NCI-H1048 (cell line): ENCODE results near the gene DNLZ.
"Not testable (repeated sequence)": the region's sequence is repeated elsewhere in the genome, so short reads cannot be mapped to it uniquely, and the experiment has no call there.

Experiments used
- DNase-seq: peaks from one replicate; lab custom pipeline; 2025; lab: John Stamatoyannopoulos, UW

The DNLZ gene

GRCh38 chr9:136359774-136360718 lies 3.5 kb downstream of the DNLZ start:
- DNase-seq, result no peak

DNA sequence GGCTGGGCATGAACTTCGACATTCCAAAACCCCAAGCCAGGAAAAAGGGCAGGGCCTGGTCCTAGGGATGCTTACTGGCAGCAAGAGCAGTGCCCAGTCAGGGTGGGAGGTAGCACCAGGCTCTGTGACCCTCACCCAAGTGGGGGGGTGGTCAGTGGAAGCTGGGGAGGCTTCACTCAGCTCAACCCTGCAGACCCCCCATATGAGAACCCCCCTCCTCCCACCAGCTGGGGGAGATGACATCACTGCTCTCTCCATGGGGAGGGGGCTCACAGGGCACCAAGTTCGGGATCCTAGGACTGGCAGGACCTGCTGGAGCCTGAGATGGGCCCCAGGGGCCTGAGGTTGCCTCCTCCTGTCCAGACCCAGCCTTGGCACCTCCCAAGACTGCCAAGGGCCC lies 4.7 kb downstream of the DNLZ start:
- no peak for DNase-seq

DNA sequence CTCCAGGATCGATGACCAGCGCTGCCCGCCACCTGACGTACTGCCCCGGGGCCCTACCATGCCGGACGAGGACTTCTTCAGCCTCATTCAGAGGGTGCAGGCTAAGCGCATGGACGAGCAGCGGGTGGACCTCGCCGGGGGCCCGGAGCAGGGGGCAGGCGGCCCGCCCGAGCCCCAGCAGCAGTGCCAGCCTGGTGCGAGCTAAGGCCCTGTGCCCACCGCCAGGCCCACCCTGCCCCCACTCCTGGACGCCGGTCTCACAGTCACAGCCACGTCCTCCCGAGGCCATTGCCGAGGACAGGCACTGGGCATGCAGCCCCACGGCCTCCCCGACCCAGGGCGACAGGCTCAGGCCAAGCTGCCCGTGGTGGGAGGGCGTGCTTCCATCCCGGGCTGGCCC lies 5.5 kb downstream of the DNLZ start:
- DNase-seq, result no peak

DNA sequence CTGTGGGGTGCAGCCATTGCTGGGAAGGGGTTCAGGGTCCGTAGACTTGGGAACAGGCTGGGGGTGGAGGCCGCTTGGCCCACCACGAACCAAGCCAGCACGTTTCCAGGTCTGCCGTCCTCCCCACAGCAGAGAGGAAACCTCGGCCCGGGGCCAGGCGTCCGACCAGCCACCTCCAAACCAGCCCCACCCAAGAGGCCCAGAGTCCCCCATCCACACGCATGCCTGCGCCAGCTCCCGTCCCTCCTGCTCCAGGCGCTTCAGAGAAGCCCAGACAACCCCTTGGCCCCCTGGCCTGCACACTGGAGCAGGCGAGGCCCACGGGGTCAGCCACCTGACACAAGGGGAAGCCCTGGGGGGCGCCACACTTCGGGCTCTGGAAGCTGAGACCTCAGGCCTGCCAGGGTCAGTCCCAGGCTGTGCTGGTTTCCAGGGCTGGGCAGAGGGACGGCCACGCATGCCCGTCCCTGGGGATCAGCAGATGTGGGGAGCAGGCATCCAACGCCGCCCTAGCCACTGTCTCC lies 6.3 kb downstream of the DNLZ start:
- DNase-seq, result no peak

DNA sequence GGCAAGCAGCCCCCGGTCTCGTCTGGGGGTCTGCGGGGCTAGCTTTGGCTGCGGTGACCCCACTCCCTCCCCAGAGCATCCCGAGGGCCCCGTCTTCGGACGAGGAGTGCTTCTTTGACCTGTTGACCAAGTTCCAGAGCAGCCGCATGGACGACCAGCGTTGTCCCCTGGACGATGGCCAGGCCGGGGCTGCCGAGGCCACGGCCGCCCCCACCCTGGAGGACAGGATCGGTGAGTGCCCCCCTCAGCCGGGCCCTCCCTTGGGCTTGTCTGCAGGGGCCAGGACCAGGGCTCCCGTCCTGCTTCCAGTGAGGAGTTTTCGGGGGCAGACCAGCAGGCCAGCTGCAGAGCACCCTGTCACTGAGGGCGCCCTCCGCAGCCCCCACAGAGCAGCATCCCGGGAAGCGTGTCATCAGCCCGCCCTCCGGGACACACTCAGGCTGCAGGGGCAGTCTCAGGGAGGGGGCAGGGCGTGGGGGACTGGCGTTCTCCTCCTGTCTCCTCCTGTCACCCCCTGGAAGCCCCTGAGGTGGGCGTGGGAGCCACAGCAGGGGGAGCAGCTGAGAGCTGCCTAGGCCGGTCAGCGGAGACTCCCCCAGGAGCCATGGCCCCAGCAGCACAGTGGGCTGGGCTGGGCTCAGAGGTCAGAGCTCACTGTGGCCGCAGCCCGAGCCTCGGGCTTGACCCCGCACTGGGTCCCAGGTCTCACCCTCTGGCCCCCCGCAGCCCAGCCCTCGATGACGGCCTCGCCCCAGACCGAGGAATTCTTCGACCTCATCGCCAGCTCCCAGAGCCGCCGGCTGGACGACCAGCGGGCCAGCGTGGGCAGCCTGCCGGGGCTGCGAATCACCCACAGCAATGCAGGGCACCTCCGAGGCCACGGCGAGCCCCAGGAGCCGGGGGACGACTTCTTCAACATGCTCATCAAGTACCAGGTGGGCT lies 7.7 kb downstream of the DNLZ start:
- no peak for DNase-seq

DNA sequence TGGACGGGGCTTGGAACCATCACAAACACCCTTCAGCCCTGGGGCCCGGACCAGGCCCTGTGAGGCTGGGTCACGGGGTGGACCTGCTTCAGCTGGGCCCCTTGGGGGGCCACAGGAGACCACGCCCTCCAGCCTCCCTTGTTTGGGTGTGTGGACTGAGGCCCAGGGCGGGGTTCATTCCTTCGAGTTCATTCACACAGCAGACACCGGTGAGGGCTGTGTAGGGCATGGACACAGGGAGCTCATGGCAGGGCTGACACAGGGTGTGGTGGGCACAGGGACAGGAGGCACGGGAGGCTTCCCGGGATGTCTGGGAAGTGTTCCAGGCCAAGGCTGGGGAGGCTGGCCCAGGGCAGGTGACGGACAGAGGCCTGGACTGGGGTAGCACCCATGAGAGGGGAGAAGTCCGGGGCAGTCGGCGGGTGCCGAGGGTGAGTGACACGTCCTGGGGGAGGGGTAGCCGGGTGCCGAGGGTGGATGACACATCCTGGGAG lies 8.9 kb downstream of the DNLZ start:
- DNase-seq, result no peak

- no peak for DNase-seq
Measured at GRCh38 chr9:136353757-136354488, 9.6 kb downstream of the DNLZ start.

DNA sequence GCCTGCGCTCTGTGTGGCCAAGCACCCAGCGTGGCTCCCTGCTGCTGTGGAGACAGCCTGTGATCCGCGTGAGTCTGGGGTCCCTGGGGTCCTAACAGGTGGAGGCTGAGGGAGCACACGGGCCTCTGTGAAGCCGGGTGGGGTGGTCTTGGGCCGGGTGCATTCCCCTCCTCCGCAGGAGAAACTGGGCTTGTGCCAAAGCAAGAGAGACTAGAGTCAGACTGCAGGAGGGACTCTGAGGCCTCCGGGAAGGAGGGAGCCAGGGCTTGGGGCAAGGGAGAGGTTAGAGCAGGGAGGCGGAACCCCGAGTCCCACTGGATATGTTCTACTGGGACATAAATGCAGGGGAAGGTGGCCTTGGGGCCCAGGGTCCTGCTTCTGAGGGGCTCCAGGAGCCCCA lies 10.5 kb downstream of the DNLZ start:
- no peak for DNase-seq

- DNase-seq, result no peak
Measured at GRCh38 chr9:136352682-136353081, 10.9 kb downstream of the DNLZ start.

GRCh38 chr9:136351868-136352267 lies 11.7 kb downstream of the DNLZ start:
- DNase-seq, result not testable (repeated sequence)

GRCh38 chr9:136351252-136351800 lies 12.2 kb downstream of the DNLZ start:
- DNase-seq, result no peak

DNA sequence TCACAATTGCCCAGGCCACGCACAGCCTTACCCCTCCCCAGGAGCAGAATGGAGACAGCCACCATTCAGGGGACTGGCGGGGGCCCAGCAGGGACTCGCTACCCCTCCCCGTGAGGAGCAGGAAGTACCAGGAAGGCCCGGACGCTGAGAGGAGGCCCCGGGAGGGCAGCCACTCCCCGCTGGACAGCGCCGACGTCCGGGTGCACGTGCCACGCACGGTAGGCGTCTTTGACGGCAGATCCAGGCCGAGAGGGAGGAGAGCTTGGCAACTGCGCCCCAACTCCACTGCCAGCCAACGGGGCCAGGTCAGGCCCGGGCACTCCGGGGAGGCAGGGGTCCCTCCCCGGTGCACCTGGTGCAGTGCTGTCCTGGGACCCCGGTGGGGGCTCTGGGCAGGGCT lies 14.0 kb downstream of the DNLZ start:
- no peak for DNase-seq

DNA sequence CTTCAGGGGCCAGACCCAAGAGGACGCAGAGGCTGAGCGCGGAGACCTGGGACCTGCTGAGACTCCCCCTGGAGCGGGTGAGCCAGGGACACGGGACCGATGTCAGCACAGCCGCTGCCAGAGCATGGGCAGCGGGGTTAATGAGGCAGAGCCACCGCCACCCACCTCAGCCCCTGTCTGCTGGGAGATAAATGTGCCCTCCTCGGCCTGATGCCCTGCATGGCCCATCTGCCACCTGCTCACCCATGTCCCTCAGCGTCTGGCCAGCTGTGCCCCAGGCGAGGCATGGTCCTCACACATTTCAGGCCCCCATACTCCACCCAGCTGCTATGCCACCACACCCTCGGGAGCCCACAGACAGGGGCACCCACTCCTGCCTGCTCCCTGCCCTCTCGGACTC lies 14.9 kb downstream of the DNLZ start:
- no peak for DNase-seq

- DNase-seq, result no peak
Measured at GRCh38 chr9:136347472-136348256, 15.9 kb downstream of the DNLZ start.

GRCh38 chr9:136346927-136347465 lies 16.5 kb downstream of the DNLZ start:
- DNase-seq, result no peak

DNA sequence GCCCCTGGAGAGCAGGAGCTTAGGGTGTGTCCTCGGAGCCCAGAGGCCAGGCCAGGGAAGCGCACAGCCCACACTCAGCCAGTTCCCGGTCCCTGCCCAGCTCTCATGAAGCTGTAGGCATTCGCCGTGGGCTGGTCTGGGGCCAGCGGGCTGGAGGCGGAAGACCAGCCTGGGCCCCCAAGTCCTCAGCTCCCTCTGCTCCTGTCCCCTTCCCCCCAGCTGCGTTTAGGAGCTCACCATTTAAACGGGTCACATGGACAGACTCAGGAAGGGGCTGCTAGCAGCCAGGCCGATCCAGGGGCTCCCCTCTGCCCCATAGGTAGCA lies 17.4 kb downstream of the DNLZ start:
- DNase-seq, result no peak

DNA sequence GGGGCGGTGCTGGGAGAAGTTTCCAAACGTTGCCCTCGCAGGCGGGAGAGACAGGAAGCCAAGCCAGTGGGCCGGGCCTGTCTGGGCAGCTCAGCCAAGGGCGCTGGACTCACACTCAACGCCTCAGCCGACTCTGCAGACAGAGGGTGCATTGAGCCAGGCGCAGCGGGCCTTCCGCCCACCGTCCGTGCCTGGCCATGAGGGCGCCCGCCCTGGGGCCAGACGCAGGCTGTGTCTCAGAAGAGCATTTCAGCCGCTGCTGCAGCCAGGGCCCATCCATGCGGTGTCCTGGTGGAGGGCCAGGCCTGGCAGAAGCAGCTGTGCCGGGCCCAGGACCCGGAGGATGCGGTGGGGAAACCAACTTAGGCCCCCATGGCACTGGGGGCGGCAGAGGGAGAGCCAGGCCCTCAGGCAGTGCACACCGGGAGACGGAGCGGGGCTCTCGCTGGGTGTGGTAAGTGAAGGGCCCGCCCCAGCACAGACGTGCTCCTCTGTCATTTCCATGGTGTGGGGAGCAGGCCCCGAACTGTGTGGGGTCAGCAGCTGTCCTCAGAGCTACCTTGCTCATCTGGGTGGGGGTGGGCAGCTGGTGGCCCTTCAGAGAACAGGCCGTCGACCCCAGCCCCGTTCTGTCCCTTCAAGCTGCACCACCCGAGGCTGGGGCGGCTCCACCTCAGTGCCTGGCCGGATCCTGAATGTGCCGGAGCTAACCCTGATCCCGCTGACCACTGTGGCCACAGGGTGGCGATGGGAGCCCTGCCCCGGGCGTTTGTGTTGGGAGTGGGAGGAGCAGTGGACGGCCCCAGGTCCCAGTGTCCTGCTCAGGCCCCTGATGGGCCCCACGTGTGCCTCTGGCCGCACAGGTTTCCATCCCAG lies 18.0 kb downstream of the DNLZ start:
- DNase-seq, result no peak

DNA sequence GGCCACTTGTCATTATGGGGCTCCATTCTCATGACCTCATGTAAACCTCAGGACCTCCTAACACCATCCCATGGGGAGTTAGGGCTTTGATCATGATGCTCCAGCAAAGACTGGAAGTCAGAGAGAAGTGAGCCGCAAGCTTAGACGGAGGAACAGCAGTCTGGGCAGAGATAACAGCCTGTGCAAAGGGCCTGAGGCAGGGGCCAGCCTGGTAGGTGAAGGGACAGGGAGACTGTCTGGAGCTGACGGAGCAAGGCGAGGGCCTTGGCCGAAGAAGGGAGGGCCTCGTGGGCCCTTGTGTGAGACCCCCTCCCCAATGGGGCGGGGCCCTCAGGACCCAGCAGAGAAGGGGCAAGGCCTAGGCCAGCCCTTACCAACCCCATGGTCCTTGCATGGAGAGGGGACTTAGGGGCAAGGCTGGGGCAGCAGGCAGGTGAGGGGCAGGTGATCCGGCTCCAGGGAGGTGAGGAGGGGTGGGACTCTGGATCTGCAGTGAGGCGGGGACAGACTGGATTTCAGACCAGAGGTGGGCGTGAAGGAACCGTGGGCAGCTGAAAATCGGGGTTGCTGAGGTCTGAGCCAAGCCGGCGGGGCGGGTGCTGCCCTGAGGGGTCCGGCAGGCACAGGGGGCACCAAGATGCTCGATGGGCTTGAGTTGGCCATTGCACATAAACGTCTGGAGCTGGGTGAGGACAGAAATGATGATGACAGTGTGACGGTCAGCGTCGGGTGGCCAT lies 18.8 kb downstream of the DNLZ start:
- DNase-seq, result no peak

DNA sequence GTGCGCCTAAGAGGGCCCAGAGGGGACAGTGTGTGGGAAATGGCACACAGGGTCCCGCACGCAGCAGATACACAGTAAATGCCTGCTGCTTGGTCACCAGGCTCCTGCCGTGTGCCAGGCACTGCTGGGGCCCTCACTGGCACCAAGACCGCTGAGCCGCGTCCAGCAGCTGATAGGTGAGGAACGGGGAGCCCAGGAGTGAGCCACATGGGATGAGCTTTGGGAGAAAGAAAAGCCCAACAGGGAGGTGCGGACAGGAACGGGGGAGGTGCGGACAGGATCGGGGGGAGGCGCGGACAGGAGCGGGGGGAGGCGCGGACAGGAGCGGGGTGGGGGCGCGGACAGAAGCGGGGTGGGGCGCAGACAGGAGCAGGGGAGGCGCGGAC lies 19.7 kb downstream of the DNLZ start:
- no peak for DNase-seq
